ENCODE results near the gene SSUH2.

DNA sequence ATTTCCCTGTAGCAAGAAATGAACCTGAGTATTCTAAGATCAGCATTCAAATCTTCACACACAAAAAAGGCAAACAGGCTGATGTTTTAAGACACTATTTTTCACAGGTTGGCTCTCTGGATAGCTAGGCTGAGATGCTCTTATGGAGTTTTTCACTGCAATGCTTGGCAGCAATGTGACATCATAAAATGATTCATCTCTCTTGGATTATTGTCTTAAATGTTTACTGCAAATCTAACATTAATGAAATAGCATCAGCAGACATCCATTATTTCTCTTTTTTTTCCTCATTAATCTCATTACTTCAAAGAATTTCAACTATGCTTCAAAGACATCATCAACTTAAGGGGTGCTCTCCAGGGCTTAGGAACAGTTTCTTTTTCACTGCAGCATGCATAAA, 23.6 kb upstream of the SSUH2 start:
- TF ChIP-seq POLR2AphosphoS5 (IDR thresholded peaks at IDR 0.05; ENCODE audit: borderline replicate concordance, low read depth, low read length) (no peak), EZH2 (IDR thresholded peaks at IDR 0.05) (no peak), FOXP2 (optimal IDR thresholded peaks at IDR 0.05; ENCODE audit: control extremely low read depth, extremely low read length, insufficient read depth) (no peak)
